Kidney epithelial cell (primary cell): Measurements from ENCODE around the gene LCN12. TPM values are rescaled to one million over a fixed set of nuclear protein-coding genes. Genes with fewer than 3 reads are reported as not detected.

Experiments used
- DNase-seq: peaks from one replicate; pipeline ENCODE4 v3.0.0-alpha.2; 2010; ENCODE audit warnings: low read depth
- H3K27me3 ChIP-seq: 2 replicates; pipeline ENCODE4 v1.6.0; 2011; ENCODE audit warnings: low read length; ENCODE audit not compliant: control insufficient read depth, insufficient read depth
- H3K36me3 ChIP-seq: 2 replicates; pipeline ENCODE4 v1.5.1; 2011; ENCODE audit warnings: low read length; ENCODE audit not compliant: control insufficient read depth, insufficient read depth
- H3K4me3 ChIP-seq: 2 replicates; pipeline ENCODE4 v1.5.1; 2011; ENCODE audit warnings: low read depth, mild to moderate bottlenecking, control low read depth, low read length
- total RNA-seq: library from RNA; depleted of rRNA; stranded (reverse); fragments of >200 nt; gene quantifications from 2 replicates; pipeline ENCODE4 v1.2.3, GENCODE V29; 2015
- TF ChIP-seq, protein P1 (sequence below): IDR thresholded peaks from 2 replicates; pipeline ENCODE4 v1.5.1; 2011; ENCODE audit warnings: mild to moderate bottlenecking, moderate library complexity, low read length, control low read depth, inconsistent platforms; ENCODE audit not compliant: insufficient read depth, poor library complexity, severe bottlenecking

The LCN12 gene
- total RNA-seq, 1 donor from 2014 or later, result 1.2 TPM

DNA sequence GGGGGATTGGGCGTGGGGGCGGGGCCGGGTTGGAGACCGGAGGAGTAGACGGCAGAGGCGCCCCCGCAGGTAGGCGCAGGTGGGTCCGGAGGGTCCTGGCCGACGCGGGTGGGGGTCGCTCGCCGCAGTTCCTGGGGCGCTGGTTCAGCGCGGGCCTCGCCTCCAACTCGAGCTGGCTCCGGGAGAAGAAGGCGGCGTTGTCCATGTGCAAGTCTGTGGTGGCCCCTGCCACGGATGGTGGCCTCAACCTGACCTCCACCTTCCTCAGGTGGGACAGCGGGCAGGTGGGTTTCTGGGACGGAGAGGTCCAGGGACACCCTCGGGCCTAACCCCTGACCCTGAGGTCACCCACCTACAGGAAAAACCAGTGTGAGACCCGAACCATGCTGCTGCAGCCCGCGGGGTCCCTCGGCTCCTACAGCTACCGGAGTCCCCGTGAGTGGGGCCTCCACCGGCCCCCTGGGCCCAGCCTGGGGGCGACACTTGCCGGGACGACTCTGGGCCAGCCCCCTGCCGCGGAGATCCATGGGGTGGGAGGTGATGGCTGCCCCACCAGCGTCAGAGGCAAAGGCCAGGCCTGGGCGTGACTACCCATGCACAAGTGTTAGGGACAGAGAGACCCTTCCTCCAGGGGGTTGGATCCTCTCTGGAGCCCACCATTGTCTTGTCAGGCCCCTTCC is 26.9 kb downstream of the LCN12 start:
- Histone ChIP-seq H3K36me3 (no peaks in the 10 kb centered on the region), H3K4me3 (no peak overlapping the region), H3K27me3 (peaks cover 8% of the 10 kb centered on the region)
- TF ChIP-seq, protein P1, sequence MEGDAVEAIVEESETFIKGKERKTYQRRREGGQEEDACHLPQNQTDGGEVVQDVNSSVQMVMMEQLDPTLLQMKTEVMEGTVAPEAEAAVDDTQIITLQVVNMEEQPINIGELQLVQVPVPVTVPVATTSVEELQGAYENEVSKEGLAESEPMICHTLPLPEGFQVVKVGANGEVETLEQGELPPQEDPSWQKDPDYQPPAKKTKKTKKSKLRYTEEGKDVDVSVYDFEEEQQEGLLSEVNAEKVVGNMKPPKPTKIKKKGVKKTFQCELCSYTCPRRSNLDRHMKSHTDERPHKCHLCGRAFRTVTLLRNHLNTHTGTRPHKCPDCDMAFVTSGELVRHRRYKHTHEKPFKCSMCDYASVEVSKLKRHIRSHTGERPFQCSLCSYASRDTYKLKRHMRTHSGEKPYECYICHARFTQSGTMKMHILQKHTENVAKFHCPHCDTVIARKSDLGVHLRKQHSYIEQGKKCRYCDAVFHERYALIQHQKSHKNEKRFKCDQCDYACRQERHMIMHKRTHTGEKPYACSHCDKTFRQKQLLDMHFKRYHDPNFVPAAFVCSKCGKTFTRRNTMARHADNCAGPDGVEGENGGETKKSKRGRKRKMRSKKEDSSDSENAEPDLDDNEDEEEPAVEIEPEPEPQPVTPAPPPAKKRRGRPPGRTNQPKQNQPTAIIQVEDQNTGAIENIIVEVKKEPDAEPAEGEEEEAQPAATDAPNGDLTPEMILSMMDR, result no peak
- DNase-seq, result no peak

- H3K27me3 ChIP-seq, result peaks cover 18% of the 10 kb centered on the region
- TF ChIP-seq, protein P1, result no peak
- DNase-seq, result no peak
- no peak overlapping the region for H3K4me3 ChIP-seq
- H3K36me3 ChIP-seq, result no peaks in the 10 kb centered on the region
These were observed 27.9 kb downstream of the LCN12 start for GRCh38 chr9:136979769-136980587.

DNA sequence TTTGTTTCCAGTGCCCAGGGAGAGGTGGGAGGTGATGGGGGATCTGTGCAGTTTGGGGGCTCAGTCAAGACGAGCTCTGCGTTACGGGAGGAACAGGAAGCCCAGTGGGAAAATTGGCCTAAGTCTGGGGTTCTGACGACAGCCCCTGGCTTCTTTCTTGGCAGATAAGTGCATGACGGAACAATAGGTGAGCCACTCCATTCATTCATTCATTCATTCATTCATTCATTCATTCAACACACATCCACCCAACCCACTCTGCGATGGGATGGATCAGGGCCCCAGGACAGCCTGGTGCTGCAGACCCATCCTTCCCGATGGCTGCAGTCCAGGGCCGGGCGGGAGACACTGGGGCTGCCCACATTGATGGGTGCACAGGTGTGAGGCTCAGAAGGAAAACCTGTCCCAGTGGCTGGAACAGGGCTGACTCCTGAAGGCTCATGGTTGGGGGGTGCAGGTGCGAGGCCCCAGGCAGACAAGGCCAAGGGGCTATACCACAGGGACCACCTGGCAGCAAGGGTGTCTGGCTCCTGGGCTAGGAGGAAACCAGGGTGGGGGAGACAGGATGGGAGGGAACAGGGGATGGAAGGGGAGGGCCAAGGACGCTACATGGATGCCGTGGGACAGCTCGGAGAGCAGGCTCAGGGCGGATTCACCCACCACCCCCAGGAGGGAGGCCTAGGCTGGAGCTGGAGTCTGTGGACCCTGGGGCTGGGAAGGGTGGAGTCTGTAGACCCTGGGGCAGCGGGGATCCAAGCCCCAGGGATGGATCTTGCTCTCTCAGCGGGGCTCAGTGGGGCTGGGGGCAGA is 28.8 kb downstream of the LCN12 start:
- TF ChIP-seq, protein P1, result no peak
- no peak for DNase-seq
- Histone ChIP-seq H3K27me3 (peaks cover 27% of the 10 kb centered on the region), H3K36me3 (no peaks in the 10 kb centered on the region), H3K4me3 (no peak overlapping the region)

GRCh38 chr9:136981588-136982231 is 29.6 kb downstream of the LCN12 start:
- TF ChIP-seq, protein P1, result no peak
- peaks cover 30% of the 10 kb centered on the region for H3K27me3 ChIP-seq
- no peaks in the 10 kb centered on the region for H3K36me3 ChIP-seq
- H3K4me3 ChIP-seq, result no peak overlapping the region
- DNase-seq, result no peak

- Histone ChIP-seq H3K4me3 (no peak within 1 kb of the TSS), H3K36me3 (no peaks in the 10 kb centered on the region), H3K27me3 (peaks cover 31% of the 10 kb centered on the region)
- DNase-seq, result no peak
- TF ChIP-seq, protein P1, result no peak
These were observed 30.4 kb downstream of the LCN12 start, which contains the start of gene LCNL1 for GRCh38 chr9:136982232-136983051. LCNL1 (plus strand) TSS chr9:136982993; CDS start chr9:136983587, 594 bp downstream.
